OCI-LY3 (cell line): ENCODE data around the gene HSPA9.

Source experiments
- CTCF ChIP-seq: fragments of 200-600, 300-600 bp; sonication (generic); IDR thresholded peaks from 2 replicates; pipeline ENCODE4 v1.5.1; 2014; ENCODE audit warnings: antibody characterized with exemption, low read length, low read depth
- EZH2phosphoT487 ChIP-seq: fragments of 200-600 bp; shearing (Covaris generic); IDR thresholded peaks from 2 replicates; pipeline ENCODE4 v1.6.1; 2018; ENCODE audit warnings: antibody characterized with exemption, mixed run types, low read depth

- no peak for TF ChIP-seq CTCF
- no peak for TF ChIP-seq EZH2phosphoT487
Measured at GRCh38 chr5:138611678-138612218, 36.5 kb upstream of the HSPA9 start.
